ENCODE data around the gene PODXL.

DNA sequence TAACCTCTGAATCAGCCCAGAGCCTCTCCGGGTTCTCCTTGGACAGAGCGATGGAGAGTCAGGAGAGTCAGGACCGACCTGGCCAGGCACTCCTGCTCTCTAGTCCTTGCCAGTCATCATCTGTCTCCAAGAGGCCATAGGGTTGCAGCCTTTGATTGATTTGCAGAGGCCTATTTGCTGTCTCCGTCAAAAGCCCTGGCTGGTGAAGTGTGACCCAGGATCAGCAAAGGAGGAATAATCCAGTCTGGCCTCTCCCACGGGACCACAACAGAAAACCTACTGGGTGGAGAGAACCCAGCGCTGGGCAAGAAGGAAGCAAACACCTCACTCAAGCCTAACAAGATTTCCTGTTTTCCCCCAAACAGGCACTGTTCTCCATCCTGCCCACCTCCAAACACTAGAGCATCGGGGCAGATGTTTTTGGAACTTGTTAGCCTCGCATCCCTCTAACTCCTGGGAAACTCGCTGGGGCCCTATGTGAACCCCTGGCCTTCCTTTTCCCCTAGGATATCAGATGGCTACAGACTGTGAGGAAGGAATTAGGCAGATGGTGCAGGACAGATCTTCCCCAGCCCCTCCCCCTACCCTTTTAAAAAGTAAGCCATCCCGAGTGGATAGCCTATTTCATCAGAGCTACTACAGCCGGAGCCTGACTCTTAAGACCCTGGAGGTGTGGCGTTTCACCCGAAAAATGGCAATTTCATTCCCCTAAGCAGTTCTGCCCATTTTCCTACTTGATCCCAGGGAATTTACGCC lies 54.3 kb downstream of the PODXL start:
- TF ChIP-seq CTCF (IDR thresholded peaks at IDR 0.05; ENCODE audit: low read length) (no peak), EZH2 (optimal IDR thresholded peaks at IDR 0.05; ENCODE audit: low read depth, low read length) (no peak), EZH2phosphoT487 (IDR thresholded peaks at IDR 0.05; ENCODE audit: low read length) (no peak)

Measured in MM.1S (cell line).